Glutamatergic neuron (in vitro differentiated cells): Measurements from ENCODE around the gene MZF1. TPM values are rescaled to one million over a fixed set of nuclear protein-coding genes. Genes with fewer than 3 reads are reported as not detected.

Experiments
- DNase-seq: peaks from one replicate; pipeline ENCODE4 v3.0.0; 2022
- H3K27ac Mint-ChIP-seq: one replicate; pipeline ENCODE4 v1.8.0; 2020; ENCODE audit warnings: mild to moderate bottlenecking, mixed read lengths, inconsistent platforms; ENCODE audit not compliant: unreplicated experiment
- H3K27me3 Mint-ChIP-seq: one replicate; pipeline ENCODE4 v1.8.0; 2020; ENCODE audit warnings: mild to moderate bottlenecking, moderate library complexity, mixed read lengths, inconsistent platforms; ENCODE audit not compliant: unreplicated experiment
- H3K36me3 Mint-ChIP-seq: one replicate; pipeline ENCODE4 v1.8.0; 2020; ENCODE audit warnings: mild to moderate bottlenecking, mixed read lengths, inconsistent platforms; ENCODE audit not compliant: unreplicated experiment
- H3K4me1 Mint-ChIP-seq: one replicate; pipeline ENCODE4 v1.8.0; 2020; ENCODE audit warnings: mild to moderate bottlenecking, low read depth, mixed read lengths, inconsistent platforms; ENCODE audit not compliant: unreplicated experiment
- H3K4me3 Mint-ChIP-seq: one replicate; pipeline ENCODE4 v1.8.0; 2020; ENCODE audit warnings: mild to moderate bottlenecking, mixed read lengths, inconsistent platforms; ENCODE audit not compliant: unreplicated experiment
- H3K9me3 Mint-ChIP-seq: one replicate; pipeline ENCODE4 v1.8.0; 2020; ENCODE audit warnings: mild to moderate bottlenecking, moderate library complexity, mixed read lengths, inconsistent platforms; ENCODE audit not compliant: unreplicated experiment
- CTCF ChIP-seq: fragments of 200-600 bp; sonication (generic); IDR thresholded peaks from one replicate; pipeline ENCODE4 v1.5.0; 2021; ENCODE audit not compliant: partially characterized antibody, unreplicated experiment
- total RNA-seq: library from RNA; stranded (reverse); fragmentation: NEBNext Ultra II Directional; extraction: Animal tissue kit (Norgen Biotek cat#: 25700); gene quantifications from one replicate; pipeline ENCODE4 v1.2.1, GENCODE V29; 2021; ENCODE audit not compliant: unreplicated experiment

MZF1 gene
- total RNA-seq, 1 donor from 2014 or later, result 27.3 TPM

- DNase-seq, result peak; percentile 64
- H3K27ac Mint-ChIP-seq, result peak overlapping the region; percentile 76
- TF ChIP-seq CTCF, result no peak
- peak overlapping the region; percentile 88 for H3K4me3 Mint-ChIP-seq
- no peaks in the 10 kb centered on the region for H3K36me3 Mint-ChIP-seq
- H3K4me1 Mint-ChIP-seq, result peaks cover 11% of the 10 kb centered on the region
- peaks cover 15% of the 10 kb centered on the region for H3K9me3 Mint-ChIP-seq
- H3K27me3 Mint-ChIP-seq, result peaks cover 13% of the 10 kb centered on the region
These were observed 10.8 kb downstream of the MZF1 start for GRCh38 chr19:58562122-58563033.

- H3K36me3 Mint-ChIP-seq, result no peaks in the 10 kb centered on the region
- no peak for TF ChIP-seq CTCF
- H3K4me3 Mint-ChIP-seq, result peak overlapping the region; percentile 88
- H3K4me1 Mint-ChIP-seq, result peaks cover 12% of the 10 kb centered on the region
- DNase-seq, result no peak
- H3K27me3 Mint-ChIP-seq, result peaks cover 13% of the 10 kb centered on the region
- peaks cover 15% of the 10 kb centered on the region for H3K9me3 Mint-ChIP-seq
- H3K27ac Mint-ChIP-seq, result no peak overlapping the region
These were observed 11.6 kb downstream of the MZF1 start for GRCh38 chr19:58561373-58562121.

GRCh38 chr19:58560921-58561320, 12.2 kb downstream of the MZF1 start:
- DNase-seq, result no peak
- peaks cover 9% of the 10 kb centered on the region for H3K27me3 Mint-ChIP-seq
- H3K4me1 Mint-ChIP-seq, result peaks cover 16% of the 10 kb centered on the region
- no peak for TF ChIP-seq CTCF
- H3K36me3 Mint-ChIP-seq, result no peaks in the 10 kb centered on the region
- no peak overlapping the region for H3K4me3 Mint-ChIP-seq
- no peak overlapping the region for H3K27ac Mint-ChIP-seq
- peaks cover 15% of the 10 kb centered on the region for H3K9me3 Mint-ChIP-seq

GRCh38 chr19:58560007-58560887, 12.9 kb downstream of the MZF1 start:
- peak overlapping the region; percentile 93 for H3K27ac Mint-ChIP-seq
- peak overlapping the region; percentile 95 for H3K4me3 Mint-ChIP-seq
- H3K36me3 Mint-ChIP-seq, result no peaks in the 10 kb centered on the region
- peaks cover 16% of the 10 kb centered on the region for H3K4me1 Mint-ChIP-seq
- TF ChIP-seq CTCF, result no peak
- no peak for DNase-seq
- peaks cover 16% of the 10 kb centered on the region for H3K9me3 Mint-ChIP-seq
- H3K27me3 Mint-ChIP-seq, result peaks cover 10% of the 10 kb centered on the region
